ENCODE data around the gene C2CD3.

C2CD3 gene, protein sequence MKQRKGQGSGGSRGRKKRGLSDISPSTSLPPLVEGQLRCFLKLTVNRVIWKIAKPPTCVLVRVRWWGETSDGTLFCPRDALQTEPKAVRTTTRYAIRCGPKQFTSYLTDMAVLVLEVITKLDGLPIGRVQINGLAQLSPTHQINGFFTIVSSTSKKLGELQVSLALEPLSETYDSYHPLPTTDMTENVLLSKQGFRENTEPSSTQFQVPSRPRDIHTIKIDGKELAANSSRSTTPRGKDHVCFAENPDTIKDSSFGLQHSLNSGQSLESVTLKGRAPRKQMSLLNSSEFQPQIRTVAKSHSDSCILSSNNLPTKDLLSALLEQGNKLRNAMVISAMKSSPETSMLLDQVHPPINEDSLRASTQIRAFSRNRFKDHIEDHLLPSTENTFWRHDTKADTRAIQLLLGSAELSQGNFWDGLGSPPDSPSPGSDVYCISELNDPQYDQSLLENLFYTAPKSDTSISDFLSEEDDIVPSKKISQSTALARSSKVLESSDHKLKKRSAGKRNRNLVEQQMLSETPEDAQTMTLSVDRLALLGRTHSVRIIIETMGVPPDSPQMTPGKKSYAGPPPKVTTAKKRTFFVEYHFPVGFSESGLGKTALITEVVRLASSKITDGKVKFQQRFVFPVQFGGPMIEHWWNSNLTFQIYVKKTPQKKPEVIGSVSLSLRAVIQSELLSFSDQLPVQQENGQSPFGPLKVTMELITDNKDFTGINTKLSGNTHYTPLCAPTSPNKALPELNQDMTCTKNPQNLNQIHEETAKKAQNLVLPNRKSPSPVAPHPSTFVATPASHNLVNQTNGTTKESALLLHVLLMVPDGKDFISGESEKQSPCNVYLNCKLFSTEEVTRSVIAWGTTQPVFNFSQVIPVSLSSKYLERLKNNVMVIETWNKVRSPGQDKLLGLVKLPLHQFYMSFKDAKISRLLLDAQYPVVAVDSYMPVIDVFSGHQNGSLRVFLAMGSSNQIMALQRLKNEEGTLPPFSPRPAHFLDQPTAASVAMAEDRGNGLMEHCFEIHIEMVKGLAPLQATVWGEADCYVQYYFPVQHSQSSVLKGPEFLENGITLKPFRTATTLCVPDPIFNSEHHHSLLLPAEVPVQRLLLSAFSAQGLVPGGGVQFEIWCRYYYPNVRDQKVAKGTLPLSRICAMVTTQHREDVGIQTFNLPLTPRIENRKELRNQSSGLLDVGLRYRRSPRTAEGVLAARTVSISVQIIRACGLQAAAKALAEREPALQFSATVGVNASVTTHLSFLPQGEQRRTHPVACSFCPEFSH (N-terminal part only)

GRCh38 chr11:74170694-74171629, at the start of gene C2CD3, which contains the start of gene PPME1:
C2CD3 (minus strand) TSS chr11:74171002; CDS start chr11:74170792, 210 bp downstream.
PPME1 (plus strand) TSS chr11:74171289; CDS start chr11:74171422, 133 bp downstream.
- DNase-seq: peak; percentile 100

DNA sequence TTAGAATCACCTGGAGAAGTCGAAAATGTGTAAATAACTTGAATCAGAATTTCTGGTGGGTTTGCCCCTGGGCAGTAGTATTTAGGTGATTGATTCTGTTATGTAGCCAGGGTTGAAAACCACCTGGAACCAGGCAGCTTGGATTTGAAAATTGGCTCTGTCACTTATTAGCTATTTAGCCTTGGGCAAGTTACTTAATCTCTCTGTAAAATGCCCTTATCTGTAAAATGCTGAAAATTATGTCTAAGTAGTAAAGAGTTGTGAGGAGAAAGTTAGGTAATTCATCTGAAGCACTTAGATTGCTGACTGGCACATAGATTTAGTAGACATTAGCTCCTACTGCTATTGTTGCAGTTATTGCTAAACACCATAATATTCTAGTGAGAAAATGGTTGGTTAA, 49.6 kb upstream of the C2CD3 start:
- DNase-seq: no peak

- no peak for DNase-seq
These were observed 41.7 kb upstream of the C2CD3 start for GRCh38 chr11:74212533-74212932.

DNA sequence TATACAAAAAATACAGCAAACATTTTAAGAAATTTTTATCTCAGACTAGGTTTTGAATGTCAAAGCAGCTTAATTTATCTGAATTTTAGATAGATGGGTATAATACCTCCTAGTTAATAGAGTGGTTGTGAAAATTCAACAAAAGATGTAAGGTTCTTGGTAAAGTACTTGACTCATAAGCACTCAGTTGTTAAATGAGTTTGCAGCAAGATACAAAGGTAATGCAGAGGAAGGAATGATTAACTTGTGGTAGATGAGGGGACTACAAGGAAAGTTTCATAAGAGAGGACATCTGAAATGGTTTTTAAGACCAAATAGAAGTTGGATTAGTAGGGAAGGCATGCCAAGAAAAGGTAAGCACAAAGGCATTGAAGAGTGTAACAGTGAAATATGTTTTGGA, 37.7 kb upstream of the C2CD3 start:
- DNase-seq: no peak

DNA sequence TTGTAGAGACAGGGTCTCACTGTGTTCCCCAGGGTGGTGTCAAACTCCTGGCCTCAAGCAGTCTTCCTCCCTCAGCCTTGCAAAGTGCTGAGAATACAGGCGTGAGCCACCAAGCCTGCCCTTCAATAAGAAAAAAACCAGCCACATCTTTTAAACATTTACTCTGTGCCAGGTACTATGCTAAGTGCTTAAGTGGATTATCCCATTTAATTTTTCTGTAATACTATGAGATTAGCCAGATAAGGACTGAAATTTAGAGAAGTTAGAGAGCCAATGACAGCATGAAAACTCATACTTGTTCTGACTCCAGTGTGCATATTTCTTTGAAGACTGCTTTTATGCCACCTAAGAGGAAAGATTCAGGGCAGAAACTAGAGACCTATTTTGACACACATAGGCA, 35.9 kb upstream of the C2CD3 start:
- DNase-seq: no peak

- no peak for DNase-seq
These were observed 34.4 kb upstream of the C2CD3 start for GRCh38 chr11:74205181-74205580.

DNA sequence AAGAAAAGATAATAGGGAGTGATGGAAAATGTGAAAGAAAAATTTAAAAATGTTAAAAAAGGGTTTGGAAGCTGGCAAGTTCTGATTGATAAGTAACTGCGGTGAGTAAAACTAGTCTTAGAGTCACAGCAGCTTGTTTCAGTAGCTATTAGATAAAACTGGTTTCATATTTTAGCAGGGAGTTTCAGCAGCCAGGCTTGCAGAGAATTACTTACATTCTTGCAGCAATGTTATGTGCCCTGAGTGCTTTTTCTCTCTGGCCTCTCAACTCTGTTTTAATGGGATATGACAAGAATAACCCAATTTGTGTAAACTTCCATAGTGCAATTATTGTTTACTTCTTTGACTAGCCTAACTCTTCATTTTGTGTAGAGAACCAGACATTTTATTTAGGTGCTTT, 33.9 kb upstream of the C2CD3 start:
- no peak for DNase-seq

DNA sequence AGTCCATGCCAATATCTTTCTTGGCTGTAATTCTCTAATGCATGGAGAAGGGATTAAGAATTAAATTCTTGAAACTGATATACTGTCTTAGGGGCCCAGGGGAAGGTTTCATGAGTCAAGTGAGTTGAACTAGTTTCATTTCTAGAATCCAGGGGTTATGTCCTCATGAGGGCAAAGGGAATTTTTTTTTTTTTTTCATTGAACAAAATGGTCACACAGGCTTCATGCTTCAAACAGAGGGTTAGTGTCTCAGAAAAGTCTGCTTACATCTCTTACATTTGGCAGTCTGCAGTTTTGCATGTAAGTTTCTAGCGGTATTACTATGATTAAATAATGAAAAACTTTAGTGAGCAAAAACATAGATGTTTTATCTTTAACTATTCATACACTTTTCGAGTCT, 33.2 kb upstream of the C2CD3 start:
- DNase-seq: peak; percentile 25

DNA sequence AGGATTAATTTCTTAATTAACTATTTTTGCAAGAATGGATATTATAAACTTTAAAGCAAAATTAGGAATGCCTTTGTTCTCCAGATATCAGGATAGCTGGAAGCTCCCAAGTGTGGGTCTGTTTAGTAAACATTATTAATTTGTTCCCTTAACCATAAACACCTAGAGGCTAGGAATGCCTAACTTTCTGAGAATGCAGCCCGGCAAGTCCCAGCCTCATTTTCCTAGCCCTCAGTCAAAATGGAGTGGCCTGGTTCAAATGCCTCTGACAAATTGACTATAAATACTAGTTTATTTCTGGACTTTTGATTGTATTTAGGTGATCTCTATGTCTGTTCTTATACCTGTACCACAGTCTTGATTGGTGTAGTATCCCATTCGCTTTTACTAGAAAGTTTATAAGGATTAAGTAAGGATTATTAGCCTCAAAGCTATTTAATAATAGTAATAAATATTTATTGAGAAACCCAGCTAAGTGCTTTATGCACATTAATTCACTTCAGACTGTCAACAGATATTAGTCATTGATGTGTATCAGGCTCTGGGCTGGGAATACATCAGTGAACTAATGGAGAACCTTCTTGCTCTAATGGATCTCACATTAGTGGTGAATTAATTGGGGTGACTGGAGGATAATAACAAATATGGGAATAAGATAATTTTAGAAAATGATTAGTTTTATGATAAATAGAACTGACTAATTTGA, 26.1 kb upstream of the C2CD3 start:
- DNase-seq: no peak

DNA sequence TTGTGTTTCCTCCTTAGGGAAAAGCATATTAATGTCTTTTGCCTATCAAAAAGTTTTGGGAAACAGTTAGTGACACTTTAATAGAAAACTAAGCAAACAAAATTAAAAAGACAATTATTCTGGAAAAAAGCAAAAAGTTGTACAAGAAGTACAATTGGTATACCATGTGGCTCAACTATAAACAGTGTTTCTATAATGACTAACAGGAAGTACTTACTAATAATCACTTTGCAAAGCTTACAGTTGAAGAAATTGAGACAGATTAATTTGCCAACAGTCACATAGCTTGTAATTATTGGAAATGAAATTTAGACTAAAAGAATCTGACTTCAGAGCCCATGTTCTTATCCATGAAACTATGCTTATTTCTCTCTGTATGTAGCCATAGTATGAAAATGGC, 25.0 kb upstream of the C2CD3 start:
- DNase-seq: peak; percentile 21

DNA sequence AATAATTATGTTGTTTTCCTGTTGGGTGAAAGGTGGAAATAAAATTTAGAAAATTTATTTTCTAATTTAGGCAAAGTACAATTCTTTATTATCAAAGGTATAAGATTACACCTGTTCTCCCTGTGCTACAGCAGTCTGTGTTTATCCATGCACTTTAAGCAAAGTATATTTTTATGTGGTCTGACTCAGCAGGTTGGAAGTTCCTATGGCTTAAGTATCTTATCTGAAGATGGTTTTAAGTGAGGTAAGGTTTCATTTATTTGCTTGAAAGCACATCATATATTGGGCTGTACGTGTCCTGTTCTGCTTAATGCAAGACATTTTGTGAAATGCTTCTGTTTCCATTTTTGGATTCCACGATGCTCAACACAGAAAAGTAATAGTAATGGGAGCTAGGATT, 14.9 kb upstream of the C2CD3 start:
- no peak for DNase-seq

DNA sequence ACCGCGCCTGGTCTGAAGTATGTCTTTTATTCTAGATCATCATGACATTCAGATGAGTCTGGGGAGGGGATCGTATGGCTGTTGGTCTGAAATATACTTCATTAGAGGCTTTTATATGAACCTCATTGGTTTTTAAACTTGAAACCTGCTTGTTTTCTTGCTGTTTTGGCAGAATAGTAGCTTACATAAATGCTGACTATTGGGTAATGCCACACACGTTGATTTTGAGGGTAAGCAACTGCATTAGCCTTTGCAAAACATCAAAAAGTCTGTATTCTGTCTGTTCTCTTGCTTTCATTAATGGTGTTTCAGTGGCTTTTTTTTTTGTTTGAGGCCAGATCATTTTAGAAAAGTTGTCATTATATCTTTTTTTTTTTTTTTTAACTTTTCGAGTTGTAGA, 14.5 kb upstream of the C2CD3 start:
- no peak for DNase-seq

- DNase-seq: no peak
These were observed 11.8 kb upstream of the C2CD3 start for GRCh38 chr11:74182635-74183034.

DNA sequence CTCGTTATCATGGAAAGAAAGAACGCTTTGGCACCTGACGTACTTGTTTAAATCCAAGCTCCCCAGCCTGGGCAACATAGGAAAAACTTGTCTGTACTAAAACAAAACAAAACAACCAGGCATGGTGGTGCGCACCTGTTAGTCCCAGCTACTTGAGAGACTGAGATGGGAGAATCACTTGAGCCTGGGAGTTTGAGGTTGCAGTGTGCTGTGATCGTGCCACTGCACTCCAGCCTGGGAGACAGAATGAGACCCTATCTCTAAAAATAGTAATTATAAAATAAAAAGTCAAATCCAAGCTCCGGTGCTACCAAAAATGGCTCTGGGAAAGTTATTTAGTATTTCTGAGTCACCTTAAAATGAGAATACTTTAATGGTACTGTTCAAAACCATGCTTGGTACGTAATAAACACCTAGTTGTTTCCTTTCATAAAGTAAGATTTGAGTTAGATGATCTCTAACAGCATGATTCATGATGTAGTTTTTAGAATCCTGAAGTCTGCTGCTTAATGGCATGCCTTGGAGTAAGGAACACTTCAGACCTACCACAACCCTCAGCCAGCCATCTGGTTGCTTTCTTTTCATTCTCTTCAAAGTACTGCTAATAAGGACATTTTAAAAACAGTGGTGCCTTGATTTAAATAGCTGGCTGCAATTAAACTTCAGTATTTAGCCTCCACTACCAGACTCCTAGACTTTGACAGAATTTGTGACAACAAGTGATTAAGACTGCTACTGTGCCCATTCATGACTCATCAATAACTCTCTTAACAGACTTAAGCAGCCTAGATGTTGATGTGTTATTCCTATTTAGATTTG, 8.6 kb upstream of the C2CD3 start:
- no peak for DNase-seq

GRCh38 chr11:74175920-74176319, 5.1 kb upstream of the C2CD3 start:
- DNase-seq: no peak

- no peak for DNase-seq
These were observed 1.2 kb upstream of the C2CD3 start for GRCh38 chr11:74171997-74172396.

GRCh38 chr11:74171630-74171968, 797 bp upstream of the C2CD3 start:
- DNase-seq: no peak

DNA sequence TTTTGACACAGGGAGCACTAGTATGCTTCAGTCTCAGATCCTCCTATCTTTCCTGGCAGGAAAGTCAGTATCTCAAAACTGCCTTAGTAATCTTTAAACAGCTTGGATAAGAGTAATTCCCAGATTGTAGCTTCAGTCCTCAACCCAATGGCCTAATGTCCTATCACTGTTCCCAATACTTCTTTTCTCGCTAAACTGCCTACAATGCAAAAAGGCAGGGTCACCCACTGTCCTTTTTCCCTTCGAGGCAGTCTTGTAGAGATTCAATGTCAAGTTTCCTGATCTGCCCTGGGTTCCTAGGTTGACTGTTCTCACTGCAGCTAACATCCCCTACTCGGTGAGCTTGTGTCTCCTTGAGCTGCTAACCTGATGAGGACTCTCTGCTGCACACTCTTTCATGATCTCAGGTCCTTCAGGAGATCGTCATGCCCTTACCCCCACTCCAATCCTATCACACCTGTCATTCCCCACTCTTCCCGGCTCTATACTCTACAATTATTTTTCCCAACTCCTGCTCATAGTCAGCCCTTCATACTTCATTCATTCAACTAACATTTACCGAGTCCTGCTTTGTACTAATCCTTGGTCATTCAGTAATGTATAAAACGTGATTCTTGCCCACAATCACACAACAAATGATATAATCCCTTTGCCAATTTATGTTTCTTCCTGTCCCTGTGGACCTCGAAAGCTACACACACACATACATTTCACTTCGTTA, 904 bp downstream of the C2CD3 start:
- no peak for DNase-seq

- DNase-seq: no peak
These were observed 2.0 kb downstream of the C2CD3 start for GRCh38 chr11:74168838-74169237.
